ENCODE measurements around the gene ERN1. TPM values are rescaled to one million over a fixed set of nuclear protein-coding genes. Genes with fewer than 3 reads are reported as not detected.

ERN1 gene
- polyA plus RNA-seq, 1 experiment, result 8.6 TPM

- TF ChIP-seq, protein P1, sequence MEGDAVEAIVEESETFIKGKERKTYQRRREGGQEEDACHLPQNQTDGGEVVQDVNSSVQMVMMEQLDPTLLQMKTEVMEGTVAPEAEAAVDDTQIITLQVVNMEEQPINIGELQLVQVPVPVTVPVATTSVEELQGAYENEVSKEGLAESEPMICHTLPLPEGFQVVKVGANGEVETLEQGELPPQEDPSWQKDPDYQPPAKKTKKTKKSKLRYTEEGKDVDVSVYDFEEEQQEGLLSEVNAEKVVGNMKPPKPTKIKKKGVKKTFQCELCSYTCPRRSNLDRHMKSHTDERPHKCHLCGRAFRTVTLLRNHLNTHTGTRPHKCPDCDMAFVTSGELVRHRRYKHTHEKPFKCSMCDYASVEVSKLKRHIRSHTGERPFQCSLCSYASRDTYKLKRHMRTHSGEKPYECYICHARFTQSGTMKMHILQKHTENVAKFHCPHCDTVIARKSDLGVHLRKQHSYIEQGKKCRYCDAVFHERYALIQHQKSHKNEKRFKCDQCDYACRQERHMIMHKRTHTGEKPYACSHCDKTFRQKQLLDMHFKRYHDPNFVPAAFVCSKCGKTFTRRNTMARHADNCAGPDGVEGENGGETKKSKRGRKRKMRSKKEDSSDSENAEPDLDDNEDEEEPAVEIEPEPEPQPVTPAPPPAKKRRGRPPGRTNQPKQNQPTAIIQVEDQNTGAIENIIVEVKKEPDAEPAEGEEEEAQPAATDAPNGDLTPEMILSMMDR (IDR thresholded peaks at IDR 0.05; ENCODE audit: insufficient read depth, low read depth, low read length), result no peak
- Histone ChIP-seq H3K27me3 (ENCODE audit: control insufficient read depth, insufficient read depth, low read length) (no peaks in the 10 kb centered on the region), H3K36me3 (ENCODE audit: control insufficient read depth, insufficient read depth, low read length) (peaks cover 1% of the 10 kb centered on the region; the same call in 1 of the 2 replicates), H3K4me3 (ENCODE audit: low read depth, low read length) (no peak overlapping the region)
- ChIA-PET CTCF (interaction anchor here (0.7 to 1.8 kb wide), 3 partner anchors 10 to 115 kb away, joined by 3 to 6 read pairs (median 6); no protein-coding TSS in a partner anchor), POLR2A (no interaction called here)
- DNase-seq (ENCODE audit: low read depth), result no peak
Observed at GRCh38 chr17:64166876-64167275, 36.9 kb upstream of the ERN1 start.

GRCh38 chr17:64165347-64165746, 35.4 kb upstream of the ERN1 start:
- peaks cover 1% of the 10 kb centered on the region; the same call in 1 of the 2 replicates for H3K36me3 ChIP-seq (ENCODE audit: control insufficient read depth, insufficient read depth, low read length)

GRCh38 chr17:64164596-64165285, 34.8 kb upstream of the ERN1 start:
- POLR2A ChIA-PET, result interaction anchor here (0.6 kb wide), 1 partner anchor 19 kb away, joined by 4 read pairs; no protein-coding TSS in a partner anchor

More at GRCh38 chr17:64165347-64165746, 35.4 kb upstream of the ERN1 start:
- ChIA-PET POLR2A (no interaction called here), CTCF (interaction anchor here (1.1 to 1.8 kb wide), 2 partner anchors 11 to 116 kb away, joined by 3 to 6 read pairs; no protein-coding TSS in a partner anchor)
- Histone ChIP-seq H3K27me3 (ENCODE audit: control insufficient read depth, insufficient read depth, low read length) (no peaks in the 10 kb centered on the region), H3K4me3 (ENCODE audit: low read depth, low read length) (no peak overlapping the region)
- DNase-seq (ENCODE audit: low read depth), result no peak
- TF ChIP-seq, protein P1 (IDR thresholded peaks at IDR 0.05; ENCODE audit: insufficient read depth, low read depth, low read length), result no peak

DNA sequence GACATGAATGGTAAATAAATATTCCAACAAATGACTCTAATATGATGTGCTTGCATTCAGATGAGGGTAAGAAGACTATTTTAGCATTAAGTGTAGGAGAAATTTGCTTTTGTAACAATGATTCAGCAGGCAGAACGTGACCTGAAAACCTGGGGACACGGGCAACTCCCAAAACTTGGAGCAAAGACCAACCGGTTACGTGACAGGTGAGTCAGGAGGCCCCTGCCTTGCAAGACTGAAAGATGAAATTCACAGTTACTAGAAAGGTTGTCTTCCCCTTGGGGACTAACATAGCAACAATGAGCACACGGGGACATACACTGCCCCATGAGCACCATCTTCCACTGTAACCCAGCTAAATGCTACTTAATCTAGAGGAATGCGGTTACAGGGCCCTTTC, 33.5 kb upstream of the ERN1 start:
- H3K36me3 ChIP-seq (ENCODE audit: control insufficient read depth, insufficient read depth, low read length), result no peaks in the 10 kb centered on the region; the same call in 1 of the 2 replicates
- CTCF ChIA-PET, result no interaction called here
- TF ChIP-seq, protein P1 (IDR thresholded peaks at IDR 0.05; ENCODE audit: insufficient read depth, low read depth, low read length), result no peak
- H3K27me3 ChIP-seq (ENCODE audit: control insufficient read depth, insufficient read depth, low read length), result no peaks in the 10 kb centered on the region
- no peak for DNase-seq (ENCODE audit: low read depth)
- POLR2A ChIA-PET, result no interaction called here
- H3K4me3 ChIP-seq (ENCODE audit: low read depth, low read length), result no peak overlapping the region

More at GRCh38 chr17:64164596-64165285, 34.8 kb upstream of the ERN1 start:
- no peaks in the 10 kb centered on the region for H3K27me3 ChIP-seq (ENCODE audit: control insufficient read depth, insufficient read depth, low read length)
- no peaks in the 10 kb centered on the region; the same call in 1 of the 2 replicates for H3K36me3 ChIP-seq (ENCODE audit: control insufficient read depth, insufficient read depth, low read length)
- no peak for DNase-seq (ENCODE audit: low read depth)
- no peak overlapping the region for H3K4me3 ChIP-seq (ENCODE audit: low read depth, low read length)
- CTCF ChIA-PET, result interaction anchor here (1.1 kb wide), 1 partner anchor 11 kb away, joined by 3 read pairs; no protein-coding TSS in a partner anchor
- TF ChIP-seq, protein P1 (IDR thresholded peaks at IDR 0.05; ENCODE audit: insufficient read depth, low read depth, low read length), result no peak

- CTCF ChIA-PET, result interaction anchor here (0.9 kb wide), 1 partner anchor 8 kb away, joined by 3 read pairs; no protein-coding TSS in a partner anchor
- H3K27me3 ChIP-seq (ENCODE audit: control insufficient read depth, insufficient read depth, low read length), result no peaks in the 10 kb centered on the region
- DNase-seq (ENCODE audit: low read depth), result no peak
- H3K4me3 ChIP-seq (ENCODE audit: low read depth, low read length), result no peak overlapping the region
- TF ChIP-seq, protein P1 (IDR thresholded peaks at IDR 0.05; ENCODE audit: insufficient read depth, low read depth, low read length), result no peak
- POLR2A ChIA-PET, result no interaction called here
- peaks cover 1% of the 10 kb centered on the region; the same call in 1 of the 2 replicates for H3K36me3 ChIP-seq (ENCODE audit: control insufficient read depth, insufficient read depth, low read length)
Observed at GRCh38 chr17:64162554-64162953, 32.6 kb upstream of the ERN1 start.
